Activated T-cell treated with anti-CD3 and anti-CD28 coated beads for 48 hours (primary cell): Measurements from ENCODE around the gene SKI.
"Not testable (repeated sequence)": the region's sequence is repeated elsewhere in the genome, so short reads cannot be mapped to it uniquely, and the experiment has no call there.

Experiments used
- DNase-seq: peaks from one replicate; pipeline ENCODE4 v3.0.0-alpha.2; 2020; ENCODE audit warnings: low read depth

Gene SKI

DNA sequence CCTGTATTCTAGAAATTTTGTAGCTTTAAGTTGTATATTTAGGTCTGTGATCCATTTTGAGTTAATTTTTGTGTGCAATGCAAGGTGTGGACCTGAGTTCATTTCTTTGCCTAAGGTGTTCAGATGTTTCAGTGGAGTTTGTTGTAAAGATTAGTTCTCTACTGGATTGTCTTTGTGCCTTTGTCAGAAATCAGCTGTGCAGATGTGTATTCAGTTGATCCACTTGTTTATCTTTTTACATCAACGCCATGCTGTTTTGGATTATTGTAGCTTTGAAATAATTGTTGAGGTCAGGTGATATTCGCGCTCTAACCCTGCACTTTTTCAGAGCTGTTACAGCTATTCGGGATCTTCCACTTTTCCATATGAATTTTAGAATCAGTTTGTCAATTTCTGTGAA, 32.8 kb downstream of the SKI start:
- no peak for DNase-seq

DNA sequence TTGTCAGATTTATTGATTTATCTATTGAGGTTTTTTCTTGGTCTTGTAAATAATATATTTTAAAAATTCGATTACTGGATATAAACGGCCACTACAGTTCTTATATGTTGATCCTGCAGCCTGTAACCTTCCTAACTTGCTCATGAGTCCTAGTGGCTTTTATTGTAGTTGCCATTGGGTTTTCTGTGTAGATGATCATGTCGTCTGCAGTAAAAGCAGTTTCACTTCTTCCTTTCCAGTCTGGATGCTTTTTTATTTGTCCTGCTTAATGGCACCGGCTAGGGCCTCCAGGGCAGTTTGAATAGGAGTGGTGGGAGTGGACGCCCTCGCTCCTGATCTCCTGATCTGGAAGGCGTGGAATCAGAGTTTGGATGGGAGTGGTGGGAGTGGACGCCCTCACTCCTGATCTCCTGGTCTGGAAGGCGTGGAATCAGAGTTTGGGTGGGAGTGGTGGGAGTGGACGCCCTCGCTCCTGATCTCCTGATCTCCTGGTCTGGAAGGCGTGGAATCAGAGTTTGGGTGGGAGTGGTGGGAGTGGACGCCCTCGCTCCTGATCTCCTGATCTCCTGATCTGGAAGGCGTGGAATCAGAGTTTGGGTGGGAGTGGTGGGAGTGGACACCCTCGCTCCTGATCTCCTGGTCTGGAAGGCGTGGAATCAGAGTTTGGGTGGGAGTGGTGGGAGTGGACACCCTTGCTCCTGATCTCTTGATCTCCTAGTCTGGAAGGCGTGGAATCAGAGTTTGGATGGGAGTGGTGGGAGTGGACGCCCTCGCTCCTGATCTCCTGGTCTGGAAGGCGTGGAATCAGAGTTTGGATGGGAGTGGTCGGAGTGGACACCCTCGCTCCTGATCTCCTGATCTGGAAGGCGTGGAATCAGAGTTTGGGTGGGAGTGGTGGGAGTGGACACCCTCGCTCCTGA, 33.6 kb downstream of the SKI start:
- not testable (repeated sequence) for DNase-seq

DNA sequence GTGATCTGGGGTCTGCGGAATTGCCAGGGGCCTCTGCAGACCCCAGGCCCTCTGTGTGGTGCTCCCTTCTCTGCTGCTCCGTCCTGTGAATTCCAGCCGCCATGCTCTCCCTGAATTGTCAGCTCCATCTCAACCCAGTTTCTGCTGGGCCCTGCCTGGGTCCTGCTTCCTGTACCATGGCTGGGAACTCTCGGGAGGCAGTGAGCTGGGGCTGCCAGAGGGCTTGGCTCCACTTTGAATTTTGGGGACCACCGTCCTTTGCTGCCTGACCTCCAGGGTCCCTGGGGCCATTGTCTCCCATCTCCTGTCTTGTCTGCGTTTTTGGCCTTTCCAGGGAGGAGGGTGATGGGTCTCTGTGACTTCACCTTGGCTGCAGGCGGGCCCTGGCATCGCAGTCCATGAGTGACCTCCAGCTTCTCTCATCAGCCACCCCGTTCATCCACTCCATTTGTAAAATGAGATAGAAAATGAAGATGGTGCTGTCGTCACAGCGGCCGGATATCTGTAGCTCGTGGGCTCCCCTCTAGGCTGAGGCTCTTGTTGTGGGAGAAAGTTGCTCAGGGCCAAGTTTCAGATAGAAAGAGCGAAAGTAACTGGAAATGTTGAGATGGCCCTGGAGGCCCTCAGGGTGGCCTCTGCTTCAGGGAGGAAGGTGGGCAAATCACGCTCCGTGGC, 38.3 kb downstream of the SKI start:
- DNase-seq: no peak

DNA sequence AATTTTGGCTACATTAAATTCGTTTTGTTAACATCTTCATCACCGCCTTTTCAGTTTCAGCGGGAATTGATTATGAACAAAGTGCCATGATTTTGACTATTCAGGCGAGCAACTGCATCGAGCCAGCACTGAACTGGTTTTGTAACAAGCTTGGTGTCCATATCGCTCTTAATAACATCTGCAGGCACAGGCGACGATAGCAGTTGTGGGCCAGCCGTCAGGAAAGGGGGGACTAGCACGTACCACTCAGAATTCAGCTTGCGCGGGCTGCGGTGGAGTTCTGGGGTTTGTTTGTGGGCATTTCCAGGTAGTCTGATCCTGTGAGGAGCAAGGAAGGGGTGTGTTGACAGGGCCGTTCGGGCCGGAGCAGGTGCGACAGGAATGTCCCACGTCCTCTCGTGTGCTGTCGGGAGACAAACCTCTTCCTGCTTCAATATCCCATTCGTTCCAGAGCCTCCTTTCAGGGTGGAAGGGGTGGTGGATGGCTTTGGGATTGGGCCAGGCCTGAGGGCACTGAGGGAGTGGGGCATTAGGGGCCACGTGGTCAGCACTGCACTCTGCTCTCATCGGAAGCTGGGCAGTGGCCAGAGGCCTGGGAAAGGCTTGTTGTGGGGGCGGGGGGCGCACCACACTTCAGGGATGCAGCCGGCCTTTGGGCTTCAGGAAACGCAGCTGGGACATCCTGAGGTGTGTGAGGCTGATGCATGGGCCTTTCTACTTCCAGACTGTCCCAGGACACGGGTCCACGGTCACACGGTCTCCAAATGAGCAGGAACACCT, 39.1 kb downstream of the SKI start:
- no peak for DNase-seq

DNA sequence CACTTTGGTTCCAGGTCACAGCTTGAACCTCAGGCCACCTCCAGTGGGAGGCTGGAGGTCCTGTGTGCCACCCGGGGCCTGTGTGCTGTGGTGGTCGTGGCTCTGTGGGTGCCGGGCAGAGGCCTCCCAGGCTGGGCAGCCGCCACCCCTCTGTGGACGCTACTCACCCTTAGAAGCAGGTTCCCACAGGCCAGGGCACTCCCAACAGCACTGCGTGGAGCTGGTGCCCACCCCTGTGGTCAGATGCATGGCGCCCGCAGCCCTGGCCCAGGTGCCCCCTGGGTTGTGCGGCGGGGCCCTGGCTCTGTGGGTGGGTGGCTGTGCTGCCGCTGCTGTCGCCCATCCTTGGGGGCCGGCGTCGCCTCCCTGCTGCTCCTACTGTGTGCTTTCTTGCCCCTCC, 39.7 kb downstream of the SKI start:
- no peak for DNase-seq

DNA sequence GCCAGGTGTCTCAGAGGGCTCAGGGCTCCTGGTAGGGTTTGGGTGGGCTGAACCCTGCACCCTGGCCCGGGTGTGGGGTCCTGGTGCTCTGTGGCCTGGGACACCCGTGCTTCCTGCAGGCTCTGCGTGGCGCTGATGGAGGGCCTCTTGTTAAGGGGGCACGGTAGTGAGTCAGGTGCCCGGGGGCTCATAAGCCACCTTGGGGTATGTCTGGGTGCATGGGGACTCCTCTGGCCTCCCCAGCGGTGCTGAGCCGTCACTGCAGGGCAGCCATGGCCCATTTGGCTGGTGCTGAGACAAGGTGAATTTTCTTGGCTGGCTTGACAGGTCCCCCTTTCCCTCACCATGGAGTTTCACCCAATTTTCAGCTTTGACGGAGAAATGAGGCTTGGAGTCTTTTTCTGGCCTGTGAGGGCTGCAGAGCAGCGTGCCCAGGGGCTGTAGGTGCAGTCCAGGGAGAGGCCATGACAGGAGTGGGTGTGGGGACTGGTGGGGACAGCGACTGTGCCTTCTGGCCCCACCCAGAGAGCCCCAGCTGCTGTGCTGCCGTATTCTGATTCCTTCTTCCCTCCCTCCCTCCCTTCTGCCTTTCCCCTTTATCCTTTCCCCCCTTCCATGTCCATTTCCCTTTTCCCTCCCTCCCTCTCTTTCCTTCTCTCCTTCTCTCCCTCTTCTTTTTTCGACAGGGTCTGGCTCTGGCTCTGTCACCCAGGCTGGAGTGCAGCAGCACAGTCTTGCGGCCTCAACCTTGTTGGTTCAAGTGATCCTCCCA, 40.4 kb downstream of the SKI start:
- DNase-seq: no peak

DNA sequence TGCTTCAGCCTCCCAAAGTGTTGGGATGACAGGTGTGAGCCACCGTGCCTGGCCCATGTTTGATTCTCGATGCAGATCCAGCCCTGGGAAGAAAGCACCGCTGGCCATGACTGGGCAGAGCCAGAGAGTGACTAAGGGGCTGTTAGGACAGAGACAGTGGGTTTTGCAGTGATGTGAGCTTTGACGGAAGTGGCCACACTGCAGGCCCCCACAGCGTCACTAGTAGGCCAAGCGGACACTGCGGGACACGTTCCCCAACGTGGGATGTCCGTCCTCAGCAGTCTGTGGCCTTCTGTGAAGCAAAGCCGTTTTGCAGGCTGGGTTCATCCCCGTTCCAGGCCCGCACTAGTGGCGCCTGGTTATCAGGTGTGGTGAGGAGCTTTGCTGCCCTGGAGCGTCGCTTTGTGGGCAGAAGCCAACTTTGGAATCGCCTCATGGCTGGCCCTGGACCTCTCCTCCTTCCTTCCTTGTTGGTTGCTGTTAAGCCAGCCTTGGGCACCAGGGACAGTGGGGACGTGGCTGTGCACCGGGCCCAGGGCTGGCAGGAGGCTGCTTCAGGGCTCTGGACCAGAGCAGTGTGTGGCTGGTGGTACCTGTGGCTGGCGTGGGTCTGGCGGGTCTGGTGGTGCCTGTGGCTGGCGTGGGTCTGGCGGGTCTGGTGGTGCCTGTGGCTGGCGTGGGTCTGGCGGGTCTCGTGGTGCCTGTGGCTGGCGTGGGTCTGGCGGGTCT, 41.2 kb downstream of the SKI start:
- no peak for DNase-seq

DNA sequence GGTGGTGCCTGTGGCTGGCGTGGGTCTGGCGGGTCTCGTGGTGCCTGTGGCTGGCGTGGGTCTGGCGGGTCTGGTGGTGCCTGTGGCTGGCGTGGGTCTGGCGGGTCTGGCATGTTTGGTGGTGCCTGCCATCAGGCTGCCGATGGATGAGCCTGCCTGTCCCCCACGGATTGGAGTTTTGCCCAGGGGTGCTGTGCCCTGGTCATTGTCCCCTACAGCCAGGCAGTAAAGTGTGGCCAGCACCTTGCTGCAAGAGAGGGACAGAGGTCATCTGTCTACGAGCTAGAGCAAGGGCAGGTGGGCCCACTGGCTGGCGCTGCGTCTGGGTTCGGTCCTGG, 41.8 kb downstream of the SKI start:
- no peak for DNase-seq

DNA sequence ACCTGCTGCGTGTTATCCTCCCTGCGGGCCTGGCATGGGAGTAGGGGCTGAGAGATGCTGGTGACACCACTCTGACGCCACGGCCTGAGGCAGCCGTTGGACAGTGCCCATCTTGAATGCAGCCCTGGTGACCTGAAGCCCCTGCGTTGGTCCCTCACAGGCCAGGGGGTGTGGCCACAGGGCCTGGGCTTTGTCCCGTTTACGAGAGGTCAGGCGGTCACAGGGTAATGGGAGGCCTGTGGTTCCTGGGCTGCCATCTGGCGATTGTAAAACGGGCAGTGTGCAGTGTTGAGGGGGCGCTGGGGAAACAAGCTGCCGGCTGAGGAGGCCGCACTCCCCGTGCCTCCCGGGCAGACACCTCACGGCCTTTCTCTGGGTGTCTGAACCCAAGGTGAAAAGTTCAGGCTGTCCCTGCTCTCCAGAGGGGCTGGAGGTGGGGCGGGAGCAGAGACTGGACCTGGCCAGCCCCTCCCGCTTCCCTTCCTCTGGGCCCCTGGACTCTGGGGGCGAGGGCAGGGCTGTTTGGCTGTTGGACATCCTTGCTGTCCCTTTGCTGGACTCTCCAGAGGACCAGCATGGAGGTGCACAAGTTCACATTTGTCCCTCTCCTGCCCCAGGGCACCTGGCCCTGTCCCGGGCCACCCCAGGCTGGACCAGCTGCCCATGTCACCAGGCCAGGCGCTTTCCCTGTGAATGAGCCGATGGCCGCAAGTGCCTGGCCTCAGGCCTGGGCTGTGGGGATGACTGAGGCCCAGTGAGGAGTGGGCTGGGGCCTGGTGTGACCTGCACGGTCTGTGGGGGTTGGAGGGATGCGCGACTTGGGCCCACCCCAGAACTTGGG, 42.4 kb downstream of the SKI start:
- no peak for DNase-seq

DNA sequence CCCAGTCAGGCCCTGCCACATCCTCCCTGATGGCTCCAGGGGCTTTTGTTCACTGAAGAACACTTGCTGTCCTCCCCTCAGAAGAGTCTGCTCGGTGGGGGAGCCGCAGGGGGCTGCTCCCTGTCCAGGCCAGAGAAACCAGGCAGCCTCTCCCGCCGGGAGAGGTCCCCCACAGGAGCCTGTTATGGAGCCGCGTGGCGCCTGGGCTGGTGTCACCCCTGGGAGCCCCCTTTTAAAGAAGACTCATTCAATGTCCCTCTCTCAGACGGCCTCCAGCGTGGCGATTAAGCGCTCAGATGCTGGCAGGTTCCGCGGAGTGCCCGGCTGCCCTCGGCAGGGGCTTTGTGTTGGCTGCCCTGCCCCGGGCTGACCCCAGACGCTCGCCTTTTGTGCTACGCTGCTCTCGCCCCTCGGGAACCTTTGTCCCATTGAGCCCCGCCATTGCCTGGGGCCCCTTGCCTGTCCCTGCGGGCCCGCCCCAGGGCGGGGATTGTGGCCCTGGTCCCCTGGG, 43.1 kb downstream of the SKI start:
- no peak for DNase-seq

DNA sequence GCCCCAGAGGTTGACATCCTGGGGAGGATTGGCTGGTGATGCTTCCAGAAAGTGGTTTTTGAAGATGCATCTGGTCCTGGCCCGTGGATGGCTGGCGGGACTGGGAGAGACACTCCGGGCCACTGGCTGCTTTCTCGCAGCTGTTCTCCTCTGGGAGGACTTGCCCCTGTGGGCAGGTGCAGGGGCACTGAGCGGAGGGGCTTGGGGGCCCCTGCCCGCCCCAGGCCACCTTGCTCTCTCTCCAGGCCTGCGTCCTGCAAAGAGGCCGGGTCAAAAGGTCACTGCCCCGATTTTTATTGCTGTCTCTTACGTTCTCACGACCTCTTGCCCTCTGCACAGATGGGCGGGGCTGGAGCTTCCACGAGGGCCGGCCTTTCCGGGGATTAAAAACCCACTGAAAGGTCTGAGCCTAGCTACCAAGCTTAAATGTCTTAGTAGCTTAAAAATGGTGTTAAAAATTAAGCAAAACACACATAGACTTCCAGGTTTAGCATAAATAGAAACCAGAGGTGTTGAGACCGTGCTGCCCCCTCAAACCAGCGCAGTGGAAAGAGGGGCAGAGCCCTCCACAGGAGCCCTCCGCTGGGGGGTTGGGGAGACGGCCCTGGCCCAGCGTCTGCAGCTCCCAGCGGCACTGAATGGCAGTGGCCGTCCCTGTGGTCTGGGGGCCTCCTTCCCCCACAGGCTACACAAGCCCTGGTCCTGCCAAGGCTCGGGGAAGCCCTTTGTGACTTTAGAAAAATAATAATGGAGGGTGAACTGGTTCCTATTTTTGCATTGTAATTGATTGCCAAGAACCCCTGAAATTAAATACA, 43.9 kb downstream of the SKI start:
- DNase-seq: no peak

DNA sequence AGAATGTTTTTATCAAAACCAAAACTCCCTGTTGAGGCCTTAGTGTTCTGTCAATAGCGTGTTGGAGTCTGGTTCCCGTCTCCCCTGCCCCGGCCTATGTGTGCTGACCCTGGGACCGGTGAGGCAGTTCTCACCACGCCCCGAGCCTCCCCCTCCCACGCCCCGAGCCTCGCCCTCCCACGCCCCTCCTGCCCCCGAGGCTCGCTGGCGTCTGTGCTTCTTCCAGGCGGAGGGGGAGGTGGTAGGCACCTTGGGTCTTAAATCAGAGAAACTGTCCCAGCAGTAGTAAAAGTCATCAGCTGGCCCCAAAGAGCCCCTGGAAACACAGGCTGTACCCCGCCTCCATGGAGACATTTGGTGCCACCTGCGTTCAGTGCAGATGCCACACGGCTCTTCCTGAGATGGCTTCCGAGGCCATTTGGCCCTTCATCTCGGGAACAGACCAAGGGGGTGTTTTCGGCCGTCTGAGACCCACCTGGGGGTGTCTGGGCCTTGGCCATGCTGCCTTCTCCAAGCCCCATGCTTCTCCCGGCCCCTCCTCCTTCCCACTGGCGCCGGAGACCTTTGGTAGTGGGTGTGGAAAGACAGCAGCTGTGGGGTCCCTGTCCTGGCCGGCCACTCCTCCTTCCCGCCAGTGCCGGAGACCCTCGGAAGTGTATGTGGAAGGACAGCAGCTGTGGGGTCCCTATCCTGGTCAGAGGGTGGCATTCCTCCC, 44.7 kb downstream of the SKI start:
- DNase-seq: no peak

DNA sequence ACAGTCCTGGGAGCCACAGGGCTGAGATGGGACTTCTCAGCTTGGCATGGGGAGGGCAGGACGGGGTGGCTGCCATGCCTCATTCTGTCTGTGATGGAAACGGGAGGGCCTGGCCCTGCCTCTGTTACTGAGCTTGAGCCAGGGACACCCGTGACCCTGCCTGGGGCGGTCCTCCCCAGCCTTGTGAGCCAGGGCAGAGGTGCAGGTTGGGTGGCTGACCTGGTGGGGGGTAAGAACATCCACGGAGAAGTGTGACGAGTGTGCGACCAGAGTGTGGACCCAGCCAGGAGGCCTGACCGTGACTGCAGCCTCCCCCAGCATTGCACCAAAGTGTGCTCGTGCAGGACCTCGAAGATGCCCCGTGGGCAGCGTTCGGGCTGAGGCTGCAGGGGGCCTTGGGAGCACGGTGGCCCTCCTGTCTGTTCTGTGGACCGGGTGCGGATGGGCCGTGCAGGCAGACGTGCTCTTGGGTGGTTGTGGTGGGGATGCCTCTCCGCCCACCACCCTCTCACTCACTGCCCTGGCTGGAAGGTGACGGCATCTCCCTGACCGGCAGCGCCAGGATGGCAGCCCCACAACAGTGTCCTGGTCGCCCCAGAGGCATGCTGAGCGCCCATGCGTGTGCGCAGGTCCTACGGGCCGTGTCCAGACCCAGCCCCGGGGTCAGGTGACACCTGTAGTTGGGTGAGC, 45.4 kb downstream of the SKI start:
- DNase-seq: no peak

DNA sequence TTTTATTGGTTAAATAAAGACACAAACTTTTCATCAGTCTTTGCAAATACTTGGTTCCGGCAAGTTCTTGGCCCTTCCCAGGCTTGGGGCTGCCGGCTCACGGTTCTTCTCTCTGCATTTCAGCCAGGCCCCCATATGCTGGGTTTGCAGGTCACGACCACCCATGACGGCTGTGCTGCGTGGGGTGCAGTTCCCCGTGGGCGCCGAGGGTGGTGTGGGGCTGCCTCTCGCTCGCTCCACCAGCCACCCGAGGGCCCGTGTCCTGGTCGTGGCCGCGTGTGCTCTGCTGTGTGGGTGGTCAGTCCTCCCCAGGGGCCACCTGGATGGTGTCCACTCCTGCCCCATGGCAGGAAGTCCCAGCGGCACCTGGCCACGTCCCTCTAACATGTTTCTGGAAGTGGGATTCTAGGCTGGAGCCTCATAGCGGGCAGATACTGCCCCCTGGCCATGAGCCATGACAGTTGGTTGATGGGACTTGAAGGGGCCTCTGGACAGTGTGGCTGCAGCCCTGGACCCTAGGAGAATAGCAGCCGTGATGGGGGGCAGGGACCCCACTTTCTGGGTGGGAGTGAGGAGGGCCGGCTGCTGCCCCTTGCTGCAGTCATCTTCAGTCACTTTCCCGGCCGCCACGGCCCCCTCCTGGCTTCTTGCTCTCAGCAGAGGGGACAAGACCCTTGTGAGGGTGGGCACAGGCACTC, 46.3 kb downstream of the SKI start:
- DNase-seq: no peak

DNA sequence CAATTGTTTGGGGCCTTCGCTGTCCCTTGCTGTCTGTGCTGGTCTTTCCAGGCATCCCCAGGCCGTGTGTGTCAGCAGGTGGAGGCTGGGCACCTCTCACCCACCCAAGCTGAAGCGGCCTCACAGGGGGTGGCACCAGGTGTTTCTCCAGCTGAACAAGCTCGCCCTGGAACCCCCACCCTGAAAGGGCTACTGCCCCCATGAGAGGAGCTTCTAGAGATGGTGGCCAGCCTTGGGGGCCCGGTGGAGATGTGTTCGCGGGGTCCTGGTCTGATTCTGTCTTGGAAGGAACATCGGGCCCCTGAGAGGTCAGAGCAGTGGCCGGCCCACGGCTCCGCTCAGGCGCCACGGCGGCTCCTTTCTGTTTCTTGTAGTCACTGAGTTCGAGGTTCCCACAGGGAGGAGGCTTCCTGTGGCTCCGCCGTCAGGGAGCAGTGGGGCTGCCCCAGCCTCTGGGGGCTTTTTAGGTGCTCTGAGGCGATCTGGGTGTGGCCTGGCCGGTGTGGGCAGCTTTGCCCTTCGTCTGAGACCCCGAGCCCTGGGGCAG, 46.9 kb downstream of the SKI start:
- DNase-seq: no peak

DNA sequence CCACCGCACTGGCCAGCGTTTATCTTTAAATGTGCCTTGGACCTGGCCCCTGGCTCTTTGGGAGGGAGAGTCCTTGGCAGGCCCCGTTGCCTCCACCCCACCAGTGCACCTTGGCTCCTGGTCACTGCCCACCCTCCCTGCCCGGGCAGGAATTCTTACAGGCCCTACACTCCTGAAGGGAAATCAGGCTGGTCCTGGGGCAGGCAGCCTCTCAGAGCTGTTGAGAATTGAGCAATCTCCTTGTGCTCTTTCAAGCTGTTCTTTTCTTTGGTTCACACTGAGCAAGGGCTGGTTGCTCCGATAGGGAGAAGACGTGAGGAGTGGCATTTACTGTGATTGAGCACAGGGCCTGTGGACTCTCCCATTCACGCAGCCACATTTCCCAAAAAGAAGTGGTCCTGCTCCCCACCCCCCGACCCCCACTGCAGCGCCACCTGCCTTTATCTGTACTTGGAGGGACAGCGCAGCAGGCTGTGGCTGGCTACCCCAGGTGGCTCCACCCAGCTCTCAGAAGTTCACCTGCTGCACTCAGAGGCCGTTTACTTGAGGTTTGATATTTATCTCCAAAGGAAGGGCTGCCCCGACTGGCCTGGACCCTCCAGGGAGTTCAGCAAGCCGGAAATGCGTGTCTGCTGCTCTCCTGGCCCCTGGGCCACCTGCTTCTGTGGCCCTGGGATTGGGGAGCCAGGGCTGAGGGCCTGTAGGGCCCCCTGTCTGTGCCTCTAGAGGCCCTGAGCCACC, 47.8 kb downstream of the SKI start:
- DNase-seq: no peak
